ENCODE measurements around the gene NPSR1.
"Not testable (repeated sequence)": the region's sequence is repeated elsewhere in the genome, so short reads cannot be mapped to it uniquely, and the experiment has no call there.

NPSR1 gene

GRCh38 chr7:34838329-34838728, 180.3 kb downstream of the NPSR1 start:
- no peak for DNase-seq

GRCh38 chr7:34839645-34840044, 181.6 kb downstream of the NPSR1 start:
- DNase-seq: no peak

GRCh38 chr7:34840176-34840785, 182.3 kb downstream of the NPSR1 start:
- DNase-seq: no peak

GRCh38 chr7:34841326-34841725, 183.3 kb downstream of the NPSR1 start:
- no peak for DNase-seq

- DNase-seq: no peak
Observed at GRCh38 chr7:34842782-34843181, 184.8 kb downstream of the NPSR1 start.

- no peak for DNase-seq
Observed at GRCh38 chr7:34844406-34844805, 186.4 kb downstream of the NPSR1 start.

- no peak for DNase-seq
Observed at GRCh38 chr7:34844936-34845665, 187.1 kb downstream of the NPSR1 start.

- no peak for DNase-seq
Observed at GRCh38 chr7:34845666-34846361, 187.8 kb downstream of the NPSR1 start.

GRCh38 chr7:34846976-34847375, 189.0 kb downstream of the NPSR1 start:
- DNase-seq: no peak

GRCh38 chr7:34848670-34849069, 190.7 kb downstream of the NPSR1 start:
- no peak for DNase-seq

- no peak for DNase-seq
Observed at GRCh38 chr7:34849163-34849960, 191.3 kb downstream of the NPSR1 start.

GRCh38 chr7:34849986-34850385, 192.0 kb downstream of the NPSR1 start:
- DNase-seq: no peak

GRCh38 chr7:34850681-34851080, 192.7 kb downstream of the NPSR1 start:
- DNase-seq: no peak

- no peak for DNase-seq
Observed at GRCh38 chr7:34851431-34851830, 193.4 kb downstream of the NPSR1 start.

GRCh38 chr7:34858444-34858843, 200.4 kb downstream of the NPSR1 start:
- not testable (repeated sequence) for DNase-seq

GRCh38 chr7:34859281-34859680, 201.3 kb downstream of the NPSR1 start:
- not testable (repeated sequence) for DNase-seq

GRCh38 chr7:34866222-34866621, 208.2 kb downstream of the NPSR1 start:
- DNase-seq: not testable (repeated sequence)

- DNase-seq: not testable (repeated sequence)
Observed at GRCh38 chr7:34867341-34867740, 209.3 kb downstream of the NPSR1 start.

GRCh38 chr7:34868602-34869001, 210.6 kb downstream of the NPSR1 start:
- not testable (repeated sequence) for DNase-seq

GRCh38 chr7:34869057-34869456, 211.0 kb downstream of the NPSR1 start:
- DNase-seq: no peak

- not testable (repeated sequence) for DNase-seq
Observed at GRCh38 chr7:34870041-34870440, 212.0 kb downstream of the NPSR1 start.

GRCh38 chr7:34874329-34874728, 216.3 kb downstream of the NPSR1 start:
- DNase-seq: not testable (repeated sequence)

- DNase-seq: no peak
Observed at GRCh38 chr7:34875481-34875880, 217.5 kb downstream of the NPSR1 start.

Measured in suppressor macrophage (primary cell).